Activated CD4-positive, alpha-beta T cell treated with anti-CD3 and anti-CD28 coated beads, Interleukin-2, amount 10 ng/mL, durations not matched to agents 7 days and 5 days (primary cell): ENCODE measurements around the gene RASA2. TPM values are rescaled to one million over a fixed set of nuclear protein-coding genes. Genes with fewer than 3 reads are reported as not detected.

ENCODE experiments used
- CTCF ChIA-PET: fragments of 350-600 bp; sonication (Branson Sonifier 250); formaldehyde crosslinking; loops from one replicate; lab custom pipeline; 2021; ENCODE audit warnings: antibody characterized with exemption; lab: Charles Lee
- POLR2A ChIA-PET: fragments of 350-600 bp; sonication (Branson Sonifier 250); formaldehyde crosslinking; loops from one replicate; lab custom pipeline; 2021; ENCODE audit warnings: antibody characterized with exemption; lab: Charles Lee
- DNase-seq: peaks from one replicate; pipeline ENCODE4 v3.0.0-alpha.2; 2020
- H3K27ac Mint-ChIP-seq: one replicate; pipeline ENCODE4 v1.8.0; 2021; ENCODE audit warnings: mild to moderate bottlenecking, moderate library complexity, mixed read lengths
- H3K27me3 Mint-ChIP-seq: one replicate; pipeline ENCODE4 v1.8.0; 2021; ENCODE audit warnings: mixed read lengths
- H3K36me3 Mint-ChIP-seq: one replicate; pipeline ENCODE4 v1.8.0; 2021; ENCODE audit warnings: low read depth, mixed read lengths
- H3K4me1 Mint-ChIP-seq: one replicate; pipeline ENCODE4 v1.8.0; 2021; ENCODE audit warnings: mixed read lengths
- H3K4me3 Mint-ChIP-seq: one replicate; pipeline ENCODE4 v1.8.0; 2021; ENCODE audit warnings: mild to moderate bottlenecking, moderate library complexity, mixed read lengths
- H3K9me3 Mint-ChIP-seq: one replicate; pipeline ENCODE4 v1.8.0; 2021; ENCODE audit warnings: mixed read lengths
- total RNA-seq, 2 experiments: library from RNA; stranded (reverse); gene quantifications; one replicate each; pipeline ENCODE4 v1.2.3, GENCODE V29; 2021

RASA2 gene, protein sequence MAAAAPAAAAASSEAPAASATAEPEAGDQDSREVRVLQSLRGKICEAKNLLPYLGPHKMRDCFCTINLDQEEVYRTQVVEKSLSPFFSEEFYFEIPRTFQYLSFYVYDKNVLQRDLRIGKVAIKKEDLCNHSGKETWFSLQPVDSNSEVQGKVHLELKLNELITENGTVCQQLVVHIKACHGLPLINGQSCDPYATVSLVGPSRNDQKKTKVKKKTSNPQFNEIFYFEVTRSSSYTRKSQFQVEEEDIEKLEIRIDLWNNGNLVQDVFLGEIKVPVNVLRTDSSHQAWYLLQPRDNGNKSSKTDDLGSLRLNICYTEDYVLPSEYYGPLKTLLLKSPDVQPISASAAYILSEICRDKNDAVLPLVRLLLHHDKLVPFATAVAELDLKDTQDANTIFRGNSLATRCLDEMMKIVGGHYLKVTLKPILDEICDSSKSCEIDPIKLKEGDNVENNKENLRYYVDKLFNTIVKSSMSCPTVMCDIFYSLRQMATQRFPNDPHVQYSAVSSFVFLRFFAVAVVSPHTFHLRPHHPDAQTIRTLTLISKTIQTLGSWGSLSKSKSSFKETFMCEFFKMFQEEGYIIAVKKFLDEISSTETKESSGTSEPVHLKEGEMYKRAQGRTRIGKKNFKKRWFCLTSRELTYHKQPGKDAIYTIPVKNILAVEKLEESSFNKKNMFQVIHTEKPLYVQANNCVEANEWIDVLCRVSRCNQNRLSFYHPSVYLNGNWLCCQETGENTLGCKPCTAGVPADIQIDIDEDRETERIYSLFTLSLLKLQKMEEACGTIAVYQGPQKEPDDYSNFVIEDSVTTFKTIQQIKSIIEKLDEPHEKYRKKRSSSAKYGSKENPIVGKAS
- total RNA-seq: 10 to 100 TPM; 46.5 to 54.1 TPM

DNA sequence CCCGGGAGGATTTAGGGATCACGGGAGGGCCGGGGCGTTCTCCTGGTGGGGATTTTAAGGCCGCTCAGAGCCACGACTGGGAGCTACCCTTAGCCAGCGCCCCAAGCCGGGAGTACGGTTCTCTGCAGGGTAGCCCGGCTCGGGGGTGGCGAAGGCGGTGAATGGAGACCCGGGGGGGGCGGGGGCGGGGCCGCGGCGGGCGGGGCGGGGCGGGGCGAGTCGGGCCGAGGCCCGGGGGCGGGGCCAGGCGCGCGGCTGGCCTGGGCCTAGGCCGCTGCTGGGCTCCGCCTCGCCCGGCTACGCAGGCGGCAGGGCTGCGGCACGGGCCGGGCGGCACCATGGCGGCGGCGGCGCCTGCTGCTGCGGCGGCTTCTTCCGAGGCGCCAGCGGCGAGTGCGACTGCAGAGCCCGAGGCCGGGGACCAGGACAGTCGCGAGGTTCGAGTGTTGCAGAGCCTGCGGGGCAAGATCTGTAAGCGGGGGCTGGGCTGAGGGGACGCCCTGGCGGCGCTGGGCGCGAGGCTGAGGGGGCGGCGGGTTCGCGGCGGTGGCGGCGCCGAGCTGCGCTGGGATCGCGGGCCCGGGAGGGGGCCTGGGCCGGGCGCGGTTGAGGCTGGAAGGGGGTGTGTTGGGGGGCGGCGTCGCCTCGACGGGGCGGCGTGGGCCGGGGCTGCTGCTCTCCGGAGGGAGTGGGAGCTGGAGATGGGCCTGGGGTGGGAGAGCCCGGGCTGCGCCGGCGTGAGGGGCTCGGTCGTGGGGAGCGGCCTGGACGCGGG is at the start of gene RASA2:
RASA2 (plus strand) TSS at position 282 of the 775 bp plus-strand sequence; CDS start at position 339, 57 bp downstream.
- peak; percentile 48 for DNase-seq
- no peaks in the 10 kb centered on the region for H3K27me3 Mint-ChIP-seq
- H3K9me3 Mint-ChIP-seq: peaks cover 2% of the 10 kb centered on the region
- peak within 1 kb of the TSS; percentile 85 for H3K4me3 Mint-ChIP-seq
- peaks cover 38% of the 10 kb centered on the region for H3K36me3 Mint-ChIP-seq
- peaks cover 67% of the 10 kb centered on the region for H3K4me1 Mint-ChIP-seq
- CTCF ChIA-PET: interaction anchor here (0.6 to 1.6 kb wide), 11 partner anchors 8 to 175 kb away, joined by 3 to 6 read pairs (median 4); no protein-coding TSS in a partner anchor
- H3K27ac Mint-ChIP-seq: peak within 1 kb of the TSS; percentile 94
- POLR2A ChIA-PET: interaction anchor here (0.5 to 1.6 kb wide), 5 partner anchors 12 to 161 kb away, joined by 3 to 12 read pairs (median 3); no protein-coding TSS in a partner anchor

DNA sequence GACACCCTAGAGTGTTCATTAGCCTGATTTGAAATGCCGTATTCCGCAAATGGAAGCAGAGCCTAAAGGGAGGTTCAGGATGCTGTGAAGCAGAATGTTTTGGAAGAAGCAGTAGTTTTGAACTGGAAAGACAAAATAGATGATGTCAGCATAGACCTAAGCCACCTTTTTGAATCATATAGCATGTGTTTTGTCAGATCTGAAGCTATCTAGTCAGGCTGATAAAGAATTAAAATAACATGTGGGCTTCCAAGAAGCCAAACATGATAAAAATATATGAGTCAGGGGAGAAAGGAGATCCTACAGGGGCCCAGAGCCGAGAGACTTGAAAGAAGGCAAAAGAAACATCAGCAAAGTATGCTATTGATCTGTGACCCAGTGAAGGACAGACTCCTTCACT is 47.2 kb upstream of the RASA2 start:
- CTCF ChIA-PET: interaction anchor here (1.0 to 4.7 kb wide), 5 partner anchors 15 to 205 kb away, joined by 3 to 40 read pairs (median 4); no protein-coding TSS in a partner anchor
- H3K4me3 Mint-ChIP-seq: no peak overlapping the region
- peaks cover 34% of the 10 kb centered on the region for H3K36me3 Mint-ChIP-seq
- H3K9me3 Mint-ChIP-seq: no peaks in the 10 kb centered on the region
- H3K27me3 Mint-ChIP-seq: no peaks in the 10 kb centered on the region
- no peak for DNase-seq
- POLR2A ChIA-PET: no interaction called here
- H3K27ac Mint-ChIP-seq: no peak overlapping the region
- H3K4me1 Mint-ChIP-seq: peaks cover 7% of the 10 kb centered on the region

DNA sequence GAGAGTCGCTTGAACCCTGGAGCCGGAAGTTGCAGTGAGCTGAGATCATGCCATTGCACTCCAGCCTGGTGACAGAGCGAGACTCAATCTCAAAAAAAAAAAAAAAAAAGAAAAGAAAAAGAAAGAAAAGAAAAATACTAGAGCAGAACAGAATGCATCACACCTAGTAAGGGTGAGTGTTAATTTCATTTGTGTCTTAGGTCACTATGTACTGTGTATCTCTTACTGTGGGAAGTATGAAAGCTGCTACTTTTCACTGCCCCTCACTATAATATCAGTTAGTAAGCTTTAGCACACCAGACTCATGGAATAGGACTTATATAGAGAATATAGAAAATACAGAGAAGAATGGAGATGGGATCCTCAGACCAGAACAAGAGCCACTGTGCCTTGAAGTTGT is 45.9 kb upstream of the RASA2 start:
- H3K36me3 Mint-ChIP-seq: peaks cover 40% of the 10 kb centered on the region
- peaks cover 12% of the 10 kb centered on the region for H3K4me1 Mint-ChIP-seq
- no peaks in the 10 kb centered on the region for H3K9me3 Mint-ChIP-seq
- H3K27ac Mint-ChIP-seq: no peak overlapping the region
- H3K27me3 Mint-ChIP-seq: no peaks in the 10 kb centered on the region
- POLR2A ChIA-PET: no interaction called here
- H3K4me3 Mint-ChIP-seq: no peak overlapping the region
- no peak for DNase-seq
- CTCF ChIA-PET: interaction anchor here (0.6 to 4.7 kb wide), 15 partner anchors 9 to 207 kb away, joined by 3 to 40 read pairs (median 6); no protein-coding TSS in a partner anchor

DNA sequence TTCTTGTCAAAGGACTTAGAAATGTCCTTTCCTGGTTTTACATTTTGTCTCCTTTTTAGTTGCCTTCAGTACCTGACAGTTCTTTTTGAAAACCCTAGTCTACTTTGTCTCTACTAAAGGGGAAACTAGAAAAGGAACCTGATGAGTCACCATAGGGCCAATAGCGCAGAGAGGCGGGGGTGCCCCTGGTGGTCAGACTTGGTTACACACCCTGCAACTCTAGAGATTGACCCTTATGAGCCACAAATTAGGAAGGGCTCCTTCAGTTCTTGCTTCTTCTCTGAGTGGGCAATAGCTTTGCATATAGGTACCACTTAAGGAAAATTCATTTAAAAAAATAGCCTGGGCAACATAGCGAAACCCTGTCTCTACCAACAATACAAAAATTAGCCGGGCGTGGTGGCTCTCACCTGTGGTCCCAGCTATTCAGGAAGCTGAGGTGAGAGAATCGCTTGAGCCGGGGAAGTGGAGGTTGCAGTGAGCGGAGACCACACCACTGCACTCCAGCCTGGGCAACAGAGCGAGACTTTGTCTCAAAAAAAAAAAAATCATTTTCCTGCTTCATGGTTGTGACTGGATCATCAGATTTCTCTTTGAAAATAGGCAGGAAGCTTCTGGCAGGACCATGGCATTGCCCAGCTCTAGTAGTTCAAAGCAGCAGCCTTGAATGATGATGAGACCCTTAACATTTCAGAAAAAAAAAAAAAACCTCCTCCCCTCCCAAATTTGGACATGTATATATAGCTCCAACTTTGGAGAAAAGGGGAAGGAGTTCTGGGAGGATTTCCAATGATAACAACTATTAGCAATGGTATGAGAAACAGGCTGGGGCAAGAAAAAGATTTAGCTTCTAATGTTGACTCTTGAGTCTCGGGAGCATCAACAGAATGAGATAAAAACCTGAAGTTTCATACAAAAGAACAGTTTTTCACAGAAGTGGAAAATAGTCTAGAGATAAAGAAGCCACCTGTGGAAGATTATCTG is 45.2 kb upstream of the RASA2 start:
- Mint-ChIP-seq H3K27ac (no peak overlapping the region), H3K9me3 (no peaks in the 10 kb centered on the region), H3K4me1 (peaks cover 12% of the 10 kb centered on the region), H3K4me3 (no peak overlapping the region), H3K27me3 (no peaks in the 10 kb centered on the region), H3K36me3 (peaks cover 43% of the 10 kb centered on the region)
- peak; percentile 54 for DNase-seq
- ChIA-PET CTCF (interaction anchor here (0.6 to 4.7 kb wide), 36 partner anchors 8 to 442 kb away, joined by 3 to 40 read pairs (median 4); no protein-coding TSS in a partner anchor), POLR2A (no interaction called here)

DNA sequence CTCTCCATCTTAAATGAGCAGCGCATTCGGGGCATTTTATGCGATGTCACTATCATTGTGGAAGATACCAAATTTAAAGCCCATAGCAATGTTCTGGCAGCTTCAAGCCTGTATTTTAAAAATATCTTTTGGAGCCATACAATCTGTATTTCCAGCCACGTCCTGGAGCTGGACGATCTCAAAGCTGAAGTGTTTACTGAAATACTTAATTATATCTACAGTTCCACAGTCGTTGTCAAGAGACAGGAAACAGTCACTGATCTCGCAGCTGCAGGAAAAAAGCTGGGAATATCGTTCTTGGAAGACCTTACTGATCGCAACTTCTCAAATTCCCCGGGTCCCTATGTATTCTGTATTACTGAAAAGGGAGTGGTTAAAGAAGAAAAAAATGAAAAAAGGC is 44.4 kb upstream of the RASA2 start:
- ChIA-PET CTCF (interaction anchor here (0.6 to 4.7 kb wide), 30 partner anchors 8 to 443 kb away, joined by 3 to 40 read pairs (median 4); no protein-coding TSS in a partner anchor), POLR2A (no interaction called here)
- H3K4me3 Mint-ChIP-seq: no peak overlapping the region
- DNase-seq: no peak
- no peak overlapping the region for H3K27ac Mint-ChIP-seq
- no peaks in the 10 kb centered on the region for H3K9me3 Mint-ChIP-seq
- H3K27me3 Mint-ChIP-seq: no peaks in the 10 kb centered on the region
- peaks cover 46% of the 10 kb centered on the region for H3K36me3 Mint-ChIP-seq
- peaks cover 12% of the 10 kb centered on the region for H3K4me1 Mint-ChIP-seq

DNA sequence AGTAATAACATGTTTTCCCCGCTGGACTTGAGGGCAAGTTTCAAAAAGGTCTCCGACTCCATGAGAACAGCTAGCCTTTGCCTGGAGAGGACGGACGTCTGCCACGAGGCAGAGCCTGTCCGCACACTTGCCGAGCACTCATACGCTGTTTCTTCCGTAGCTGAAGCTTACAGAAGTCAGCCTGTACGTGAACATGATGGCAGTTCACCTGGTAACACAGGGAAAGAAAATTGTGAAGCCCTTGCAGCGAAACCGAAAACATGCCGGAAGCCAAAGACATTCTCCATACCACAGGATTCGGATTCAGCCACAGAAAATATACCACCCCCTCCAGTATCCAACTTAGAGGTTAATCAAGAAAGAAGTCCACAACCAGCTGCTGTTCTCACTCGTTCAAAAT is 43.9 kb upstream of the RASA2 start:
- CTCF ChIA-PET: interaction anchor here (1.2 to 4.7 kb wide), 13 partner anchors 7 to 161 kb away, joined by 3 to 40 read pairs (median 6); no protein-coding TSS in a partner anchor
- Mint-ChIP-seq H3K36me3 (peaks cover 47% of the 10 kb centered on the region), H3K4me1 (peaks cover 12% of the 10 kb centered on the region)

DNA sequence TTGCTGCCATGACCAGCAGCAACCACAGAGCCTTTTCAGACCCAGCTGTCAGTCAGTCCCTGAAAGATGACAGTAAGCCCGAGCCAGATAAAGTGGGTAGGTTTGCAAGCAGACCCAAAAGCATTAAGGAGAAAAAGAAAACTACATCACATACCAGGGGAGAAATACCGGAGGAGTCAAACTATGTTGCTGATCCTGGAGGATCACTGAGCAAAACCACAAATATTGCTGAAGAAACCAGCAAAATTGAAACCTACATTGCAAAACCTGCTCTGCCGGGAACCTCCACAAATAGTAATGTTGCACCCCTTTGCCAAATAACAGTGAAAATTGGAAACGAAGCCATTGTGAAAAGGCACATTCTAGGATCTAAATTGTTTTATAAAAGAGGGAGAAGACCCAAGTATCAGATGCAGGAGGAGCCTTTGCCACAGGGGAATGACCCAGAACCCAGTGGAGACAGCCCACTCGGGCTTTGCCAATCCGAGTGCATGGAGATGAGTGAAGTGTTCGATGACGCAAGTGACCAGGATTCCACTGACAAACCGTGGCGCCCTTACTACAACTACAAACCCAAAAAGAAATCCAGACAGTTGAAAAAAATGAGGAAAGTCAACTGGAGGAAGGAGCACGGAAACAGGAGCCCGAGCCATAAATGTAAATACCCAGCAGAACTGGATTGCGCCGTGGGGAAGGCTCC is 42.1 kb upstream of the RASA2 start:
- no peak overlapping the region for H3K4me3 Mint-ChIP-seq
- POLR2A ChIA-PET: no interaction called here
- peaks cover 12% of the 10 kb centered on the region for H3K4me1 Mint-ChIP-seq

More for the DNA sequence above, 43.9 kb upstream of the RASA2 start:
- Mint-ChIP-seq H3K9me3 (no peaks in the 10 kb centered on the region), H3K27ac (no peak overlapping the region), H3K27me3 (no peaks in the 10 kb centered on the region), H3K4me3 (no peak overlapping the region)
- no peak for DNase-seq
- POLR2A ChIA-PET: no interaction called here

DNA sequence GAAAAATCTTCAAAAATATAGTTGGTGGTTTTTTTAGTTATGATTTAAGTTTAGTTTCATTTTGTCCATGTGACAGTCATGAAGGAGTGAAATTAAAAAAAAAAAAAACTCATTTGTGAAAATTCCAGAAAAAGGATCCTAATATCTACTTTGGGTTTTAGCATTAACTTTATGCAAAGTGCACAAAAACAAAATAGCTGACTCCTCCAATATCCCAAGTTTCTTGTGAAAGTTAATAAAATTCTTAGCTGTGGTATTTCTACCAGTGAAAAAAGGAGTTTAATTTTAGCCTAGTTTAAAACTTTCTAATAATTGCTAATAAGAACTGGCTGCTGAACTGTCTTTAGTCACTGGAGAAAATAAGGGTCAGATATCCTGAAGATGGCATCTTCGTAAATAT is 40.8 kb upstream of the RASA2 start:
- Mint-ChIP-seq H3K27me3 (no peaks in the 10 kb centered on the region), H3K36me3 (peaks cover 41% of the 10 kb centered on the region), H3K4me3 (no peak overlapping the region), H3K27ac (no peak overlapping the region), H3K9me3 (no peaks in the 10 kb centered on the region), H3K4me1 (peaks cover 11% of the 10 kb centered on the region)
- ChIA-PET CTCF (interaction anchor here (0.6 to 1.5 kb wide), 3 partner anchors 14 to 158 kb away, joined by 3 to 5 read pairs (median 5); no protein-coding TSS in a partner anchor), POLR2A (no interaction called here)
- no peak for DNase-seq

More for the DNA sequence above, 42.1 kb upstream of the RASA2 start:
- Mint-ChIP-seq H3K9me3 (no peaks in the 10 kb centered on the region), H3K27ac (no peak overlapping the region), H3K27me3 (no peaks in the 10 kb centered on the region), H3K36me3 (peaks cover 41% of the 10 kb centered on the region)
- CTCF ChIA-PET: interaction anchor here (2.0 kb wide), 1 partner anchor 13 kb away, joined by 4 read pairs; no protein-coding TSS in a partner anchor
- no peak for DNase-seq

DNA sequence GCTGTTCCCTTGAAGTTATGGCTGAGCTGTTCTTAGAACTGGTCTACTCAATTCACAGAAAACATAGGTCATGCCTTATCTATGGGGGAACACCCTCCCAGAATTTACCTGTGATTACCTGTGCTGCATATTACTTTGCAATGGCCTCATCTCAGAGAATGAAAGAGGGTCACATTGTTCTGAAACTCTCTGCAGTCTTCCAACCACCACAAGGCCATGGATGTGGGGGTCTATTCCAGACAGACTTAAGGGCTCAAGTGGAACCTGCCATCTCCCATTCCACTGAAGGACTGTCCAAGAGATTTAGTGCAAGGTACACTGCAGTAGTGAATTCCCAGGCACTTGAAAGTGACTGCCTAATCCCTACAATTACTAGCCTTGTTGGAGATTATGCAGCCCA is 40.1 kb upstream of the RASA2 start:
- peaks cover 5% of the 10 kb centered on the region for H3K4me1 Mint-ChIP-seq
- peaks cover 37% of the 10 kb centered on the region for H3K36me3 Mint-ChIP-seq
- ChIA-PET CTCF (interaction anchor here (0.7 to 1.5 kb wide), 3 partner anchors 13 to 109 kb away, joined by 3 to 5 read pairs (median 5); no protein-coding TSS in a partner anchor), POLR2A (no interaction called here)
- H3K27me3 Mint-ChIP-seq: no peaks in the 10 kb centered on the region
- H3K27ac Mint-ChIP-seq: no peak overlapping the region
- H3K4me3 Mint-ChIP-seq: no peak overlapping the region
- no peaks in the 10 kb centered on the region for H3K9me3 Mint-ChIP-seq
- DNase-seq: no peak

DNA sequence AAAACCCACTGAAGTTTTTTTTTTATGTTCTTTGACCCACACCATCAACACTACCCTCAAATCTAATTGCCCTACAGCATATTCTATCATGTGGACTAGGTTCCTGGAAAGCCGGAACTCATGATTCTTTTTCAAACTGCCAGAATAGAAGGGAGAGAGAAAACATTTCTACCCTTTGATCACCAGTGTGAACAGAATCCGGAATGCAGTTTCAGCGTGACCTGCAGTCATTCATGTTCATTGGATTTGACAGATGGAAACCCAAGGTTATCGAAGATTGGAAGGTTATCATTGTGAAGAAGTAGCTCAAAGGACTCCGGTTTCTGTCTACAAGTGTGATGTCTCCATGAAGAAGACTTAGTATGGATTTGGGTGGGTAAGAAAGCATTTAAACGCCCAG is 39.4 kb upstream of the RASA2 start:
- no peak for DNase-seq
- Mint-ChIP-seq H3K36me3 (peaks cover 33% of the 10 kb centered on the region), H3K4me3 (no peak overlapping the region), H3K27me3 (no peaks in the 10 kb centered on the region), H3K9me3 (no peaks in the 10 kb centered on the region), H3K27ac (no peak overlapping the region), H3K4me1 (peaks cover 5% of the 10 kb centered on the region)
- POLR2A ChIA-PET: no interaction called here
- CTCF ChIA-PET: interaction anchor here (0.7 to 1.5 kb wide), 3 partner anchors 13 to 136 kb away, joined by 3 to 5 read pairs (median 3); no protein-coding TSS in a partner anchor
